ENCODE results near the gene ACTA2. TPM values are rescaled to one million over a fixed set of nuclear protein-coding genes. Genes with fewer than 3 reads are reported as not detected.
A peak's percentile ranks its signal among the peaks of the same experiment; 100 is the strongest.

Gene ACTA2
- total RNA-seq, 1 experiment from 2014 or later: 25.4 TPM

DNA sequence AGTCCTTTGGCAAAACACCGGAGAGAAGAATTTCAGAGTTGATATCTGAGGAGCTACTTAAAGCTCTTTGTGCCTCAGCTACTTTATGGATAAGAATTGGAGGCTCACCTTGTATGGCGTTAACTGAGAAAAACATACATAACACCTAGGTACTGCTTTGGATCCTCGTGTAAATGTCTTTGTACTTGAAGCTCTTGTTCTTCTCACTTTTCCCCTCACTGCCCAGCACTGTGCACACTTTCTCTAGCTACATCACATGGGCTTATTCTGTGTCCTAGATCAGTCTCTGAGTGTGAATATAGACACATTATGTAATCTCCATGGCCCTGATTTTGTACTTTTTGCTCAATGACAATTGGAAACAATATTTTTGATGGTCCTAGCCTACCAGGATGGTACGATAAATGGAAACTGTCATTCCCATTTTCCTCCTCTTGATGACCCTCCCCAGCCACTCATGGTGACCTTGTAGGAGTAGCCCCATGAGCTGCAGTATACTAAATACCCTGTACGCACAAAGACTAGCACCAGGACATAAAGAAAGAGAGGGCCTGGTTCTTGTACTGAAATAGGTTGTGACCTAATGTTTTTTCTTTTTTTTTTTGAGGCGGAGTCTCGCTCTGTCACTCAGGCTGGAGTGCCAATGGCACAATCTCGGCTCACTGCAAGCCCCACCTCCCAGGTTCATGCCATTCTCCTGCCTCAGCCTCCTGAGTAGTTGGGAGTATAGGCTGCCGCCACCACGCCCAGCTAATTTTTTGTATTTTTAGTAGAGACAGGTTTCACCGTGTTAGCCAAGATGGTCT is 50.4 kb downstream of the ACTA2 start:
- ChIA-PET POLR2A (interaction anchor here (2.2 to 2.5 kb wide), 2 partner anchors 20 to 22 kb away, joined by 10 to 12 read pairs; partner anchors contain the start of gene STAMBPL1), CTCF (interaction anchor here (0.9 to 3.9 kb wide), 4 partner anchors 8 to 66 kb away, joined by 4 to 24 read pairs (median 4); no protein-coding TSS in a partner anchor)
- H3K36me3 Mint-ChIP-seq (ENCODE audit: insufficient read depth, unreplicated experiment): peaks cover 35% of the 10 kb centered on the region
- no TSS peak for BruUV-seq (replicated peaks)
- DNase-seq (ENCODE audit: unreplicated experiment): no peak
- H3K27ac Mint-ChIP-seq (ENCODE audit: low read depth, unreplicated experiment): peak overlapping the region; percentile 27
- TF ChIP-seq, protein P1, sequence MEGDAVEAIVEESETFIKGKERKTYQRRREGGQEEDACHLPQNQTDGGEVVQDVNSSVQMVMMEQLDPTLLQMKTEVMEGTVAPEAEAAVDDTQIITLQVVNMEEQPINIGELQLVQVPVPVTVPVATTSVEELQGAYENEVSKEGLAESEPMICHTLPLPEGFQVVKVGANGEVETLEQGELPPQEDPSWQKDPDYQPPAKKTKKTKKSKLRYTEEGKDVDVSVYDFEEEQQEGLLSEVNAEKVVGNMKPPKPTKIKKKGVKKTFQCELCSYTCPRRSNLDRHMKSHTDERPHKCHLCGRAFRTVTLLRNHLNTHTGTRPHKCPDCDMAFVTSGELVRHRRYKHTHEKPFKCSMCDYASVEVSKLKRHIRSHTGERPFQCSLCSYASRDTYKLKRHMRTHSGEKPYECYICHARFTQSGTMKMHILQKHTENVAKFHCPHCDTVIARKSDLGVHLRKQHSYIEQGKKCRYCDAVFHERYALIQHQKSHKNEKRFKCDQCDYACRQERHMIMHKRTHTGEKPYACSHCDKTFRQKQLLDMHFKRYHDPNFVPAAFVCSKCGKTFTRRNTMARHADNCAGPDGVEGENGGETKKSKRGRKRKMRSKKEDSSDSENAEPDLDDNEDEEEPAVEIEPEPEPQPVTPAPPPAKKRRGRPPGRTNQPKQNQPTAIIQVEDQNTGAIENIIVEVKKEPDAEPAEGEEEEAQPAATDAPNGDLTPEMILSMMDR (IDR thresholded peaks at IDR 0.05; ENCODE audit: unreplicated experiment): no peak
- peaks cover 3% of the 10 kb centered on the region for H3K4me1 Mint-ChIP-seq (ENCODE audit: insufficient read depth, unreplicated experiment)
- H3K27me3 Mint-ChIP-seq (ENCODE audit: insufficient read depth, unreplicated experiment): no peaks in the 10 kb centered on the region
- intact Hi-C loops (cut with micrococcal nuclease): no loop called here
- H3K4me3 Mint-ChIP-seq (ENCODE audit: unreplicated experiment): no peak overlapping the region
- no peaks in the 10 kb centered on the region for H3K9me3 Mint-ChIP-seq (ENCODE audit: unreplicated experiment)

DNA sequence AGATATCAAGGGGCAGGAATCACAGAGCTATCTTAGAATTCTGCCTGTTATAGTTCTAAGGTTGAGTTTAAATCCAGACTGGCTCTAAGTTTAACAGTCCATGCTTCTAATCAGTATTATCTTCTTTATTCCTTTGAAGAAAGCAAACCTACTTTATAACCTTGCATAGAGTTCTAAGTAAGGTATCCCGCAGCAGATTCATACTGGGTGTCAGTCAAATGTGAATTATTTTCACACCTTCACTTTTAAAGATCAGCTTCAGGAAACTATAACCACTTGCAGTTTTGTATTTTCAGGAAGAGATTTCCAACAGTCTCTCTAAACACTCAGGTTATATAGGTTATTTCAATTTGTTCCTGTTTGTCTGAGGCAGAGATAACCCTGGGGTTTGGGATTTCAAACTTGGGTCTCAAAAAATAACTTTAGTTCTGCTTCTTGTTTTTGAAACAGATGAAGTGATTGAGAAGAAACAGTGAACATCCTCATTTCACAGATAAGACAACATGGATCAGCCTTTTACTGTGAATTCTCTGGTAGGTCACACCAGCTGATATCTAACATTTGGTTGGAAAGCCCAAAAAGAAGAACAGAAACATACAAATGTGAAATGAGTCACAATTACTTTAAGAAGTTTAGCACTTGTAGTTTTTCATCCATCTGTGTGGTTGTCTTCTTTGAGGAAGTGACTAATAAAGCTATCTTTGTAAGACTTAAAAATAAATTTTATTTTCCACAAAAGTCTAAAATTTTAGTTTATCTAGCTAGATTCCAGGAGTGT is 51.2 kb downstream of the ACTA2 start:
- intact Hi-C loops (cut with micrococcal nuclease): no loop called here
- Mint-ChIP-seq H3K27ac (ENCODE audit: low read depth, unreplicated experiment) (peak overlapping the region; percentile 27), H3K36me3 (ENCODE audit: insufficient read depth, unreplicated experiment) (peaks cover 28% of the 10 kb centered on the region), H3K4me3 (ENCODE audit: unreplicated experiment) (no peak overlapping the region), H3K27me3 (ENCODE audit: insufficient read depth, unreplicated experiment) (no peaks in the 10 kb centered on the region), H3K9me3 (ENCODE audit: unreplicated experiment) (no peaks in the 10 kb centered on the region), H3K4me1 (ENCODE audit: insufficient read depth, unreplicated experiment) (peaks cover 11% of the 10 kb centered on the region)
- TF ChIP-seq, protein P1 (IDR thresholded peaks at IDR 0.05; ENCODE audit: unreplicated experiment): no peak
- BruUV-seq (replicated peaks): no TSS peak
- POLR2A ChIA-PET: interaction anchor here (1.3 to 2.5 kb wide), 5 partner anchors 10 to 22 kb away, joined by 3 to 12 read pairs (median 5); partner anchors contain the start of gene STAMBPL1
- CTCF ChIA-PET: interaction anchor here (0.7 to 4.1 kb wide), 7 partner anchors 8 to 316 kb away, joined by 3 to 24 read pairs (median 4); no protein-coding TSS in a partner anchor
- DNase-seq (ENCODE audit: unreplicated experiment): no peak

DNA sequence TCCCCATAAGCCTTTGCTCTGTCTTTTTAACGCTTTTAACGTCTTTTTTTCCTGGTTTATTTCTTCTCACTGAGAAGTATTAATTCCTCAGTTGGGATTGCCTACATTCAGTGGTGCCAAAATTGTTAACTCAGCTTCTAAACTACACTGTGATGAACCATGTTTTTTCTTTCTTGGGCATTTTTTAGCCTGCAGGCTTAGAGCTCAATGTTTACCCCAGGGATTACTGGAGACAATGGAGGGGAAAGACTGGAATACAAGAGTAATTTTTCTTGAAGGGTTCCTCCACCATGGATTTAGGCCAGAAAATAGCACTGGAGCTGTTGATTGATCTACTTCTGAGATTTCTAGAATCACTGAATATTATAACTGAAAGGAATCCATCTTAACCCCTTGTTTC is 52.7 kb downstream of the ACTA2 start:
- Mint-ChIP-seq H3K27me3 (ENCODE audit: insufficient read depth, unreplicated experiment) (no peaks in the 10 kb centered on the region), H3K27ac (ENCODE audit: low read depth, unreplicated experiment) (no peak overlapping the region), H3K4me1 (ENCODE audit: insufficient read depth, unreplicated experiment) (peaks cover 11% of the 10 kb centered on the region), H3K9me3 (ENCODE audit: unreplicated experiment) (no peaks in the 10 kb centered on the region), H3K36me3 (ENCODE audit: insufficient read depth, unreplicated experiment) (peaks cover 19% of the 10 kb centered on the region), H3K4me3 (ENCODE audit: unreplicated experiment) (no peak overlapping the region)
- CTCF ChIA-PET: interaction anchor here (0.6 to 4.1 kb wide), 8 partner anchors 10 to 468 kb away, joined by 3 to 24 read pairs (median 4); partner anchors contain the start of gene STAMBPL1
- POLR2A ChIA-PET: interaction anchor here (1.0 to 2.5 kb wide), 5 partner anchors 8 to 90 kb away, joined by 4 to 12 read pairs (median 5); partner anchors contain the start of genes FAS and STAMBPL1
- no peak for DNase-seq (ENCODE audit: unreplicated experiment)
- intact Hi-C loops (cut with micrococcal nuclease): no loop called here
- no TSS peak for BruUV-seq (replicated peaks)
- TF ChIP-seq, protein P1 (IDR thresholded peaks at IDR 0.05; ENCODE audit: unreplicated experiment): no peak

DNA sequence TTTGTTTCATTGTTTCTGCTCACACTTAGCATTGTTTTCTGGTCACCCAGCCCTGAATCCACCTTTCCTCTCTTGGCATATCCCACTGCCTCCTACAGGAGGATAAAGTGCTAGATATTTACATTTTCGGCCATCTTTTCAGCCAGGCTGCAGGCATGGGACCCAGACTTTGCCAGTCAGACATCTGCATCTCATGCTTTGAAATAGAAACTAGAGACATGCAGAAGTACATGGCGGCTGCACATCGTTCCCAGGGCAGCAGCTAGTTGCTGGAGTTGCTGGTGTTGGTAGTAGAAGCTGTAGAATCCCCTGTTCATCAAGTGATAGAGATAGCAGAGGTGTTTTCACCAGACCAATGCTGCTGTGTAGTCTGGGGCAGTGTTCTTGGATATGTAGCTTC is 53.8 kb downstream of the ACTA2 start:
- Mint-ChIP-seq H3K9me3 (ENCODE audit: unreplicated experiment) (no peaks in the 10 kb centered on the region), H3K27ac (ENCODE audit: low read depth, unreplicated experiment) (no peak overlapping the region), H3K36me3 (ENCODE audit: insufficient read depth, unreplicated experiment) (peaks cover 19% of the 10 kb centered on the region), H3K4me3 (ENCODE audit: unreplicated experiment) (no peak overlapping the region), H3K4me1 (ENCODE audit: insufficient read depth, unreplicated experiment) (peaks cover 11% of the 10 kb centered on the region), H3K27me3 (ENCODE audit: insufficient read depth, unreplicated experiment) (no peaks in the 10 kb centered on the region)
- POLR2A ChIA-PET: interaction anchor here (0.9 kb wide), 1 partner anchor 17 kb away, joined by 3 read pairs; no protein-coding TSS in a partner anchor
- CTCF ChIA-PET: interaction anchor here (1.0 to 4.1 kb wide), 4 partner anchors 9 to 63 kb away, joined by 4 to 24 read pairs (median 10); partner anchors contain the start of gene STAMBPL1
- TF ChIP-seq, protein P1 (IDR thresholded peaks at IDR 0.05; ENCODE audit: unreplicated experiment): no peak
- no peak for DNase-seq (ENCODE audit: unreplicated experiment)
- intact Hi-C loops (cut with micrococcal nuclease): no loop called here
- no TSS peak for BruUV-seq (replicated peaks)
